ENCODE results near the gene AMT.
"Not testable (repeated sequence)": the region's sequence is repeated elsewhere in the genome, so short reads cannot be mapped to it uniquely, and the experiment has no call there.

AMT gene

GRCh38 chr3:49391310-49391709 lies 31.0 kb downstream of the AMT start:
- not testable (repeated sequence) for DNase-seq (ENCODE audit: low read depth in 2 of 2, low spot score in 1 of 2)

- DNase-seq (ENCODE audit: low read depth in 2 of 2, low spot score in 1 of 2): no peak
These were observed 33.0 kb downstream of the AMT start for GRCh38 chr3:49389297-49389696.

GRCh38 chr3:49388289-49388820 lies 33.9 kb downstream of the AMT start:
- DNase-seq (ENCODE audit: low read depth in 2 of 2, low spot score in 1 of 2): no peak

GRCh38 chr3:49387721-49388120 lies 34.6 kb downstream of the AMT start:
- DNase-seq (ENCODE audit: low read depth in 2 of 2, low spot score in 1 of 2): no peak

GRCh38 chr3:49386056-49386756 lies 36.1 kb downstream of the AMT start:
- no peak for DNase-seq (ENCODE audit: low read depth in 2 of 2, low spot score in 1 of 2)

GRCh38 chr3:49385617-49386016 lies 36.7 kb downstream of the AMT start:
- DNase-seq (ENCODE audit: low read depth in 2 of 2, low spot score in 1 of 2): no peak

- DNase-seq (ENCODE audit: low read depth in 2 of 2, low spot score in 1 of 2): no peak
These were observed 38.9 kb downstream of the AMT start for GRCh38 chr3:49383387-49383786.

GRCh38 chr3:49378249-49378895 lies 43.9 kb downstream of the AMT start:
- no peak for DNase-seq (ENCODE audit: low read depth in 2 of 2, low spot score in 1 of 2)

GRCh38 chr3:49377483-49377882 lies 44.8 kb downstream of the AMT start:
- no peak for DNase-seq (ENCODE audit: low read depth in 2 of 2, low spot score in 1 of 2)

- DNase-seq (ENCODE audit: low read depth in 2 of 2, low spot score in 1 of 2): no peak
These were observed 50.3 kb downstream of the AMT start for GRCh38 chr3:49371946-49372345.

- no peak for DNase-seq (ENCODE audit: low read depth in 2 of 2, low spot score in 1 of 2)
These were observed 51.5 kb downstream of the AMT start for GRCh38 chr3:49370585-49371290.
